Stimulated activated CD4-positive, alpha-beta T cell treated with anti-CD3 and anti-CD28 coated beads, TNF-alpha, amount 100 ng/mL, for 48 hours (primary cell): Measurements from ENCODE around the gene SPATA2L.
"Not testable (repeated sequence)": the region's sequence is repeated elsewhere in the genome, so short reads cannot be mapped to it uniquely, and the experiment has no call there.

Experiments
- DNase-seq, 3 donors: peaks; one replicate each; pipeline ENCODE4 v3.0.0-alpha.2; 2020; ENCODE audit warnings: low read depth in 3 of 3

SPATA2L gene

DNA sequence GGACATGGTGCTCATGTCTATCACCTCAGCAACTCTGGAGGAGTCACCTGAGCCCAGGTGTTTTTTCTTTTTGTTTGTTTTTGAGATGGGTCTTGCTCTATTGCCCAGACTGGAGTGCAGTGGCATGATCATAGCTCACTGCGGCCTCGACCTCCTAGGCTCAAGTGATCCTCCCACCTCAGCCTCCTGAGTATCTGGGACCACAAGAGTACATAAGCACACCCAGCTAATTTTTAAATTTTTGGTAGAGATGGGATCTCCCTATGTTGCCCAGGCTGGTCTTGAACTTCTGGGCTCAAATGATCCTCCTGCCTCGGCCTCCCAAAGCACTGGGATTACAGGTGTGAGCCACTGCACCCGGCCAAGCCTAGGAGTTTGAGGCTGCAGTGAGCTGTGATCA is 11.9 kb downstream of the SPATA2L start:
- not testable (repeated sequence) for DNase-seq

DNA sequence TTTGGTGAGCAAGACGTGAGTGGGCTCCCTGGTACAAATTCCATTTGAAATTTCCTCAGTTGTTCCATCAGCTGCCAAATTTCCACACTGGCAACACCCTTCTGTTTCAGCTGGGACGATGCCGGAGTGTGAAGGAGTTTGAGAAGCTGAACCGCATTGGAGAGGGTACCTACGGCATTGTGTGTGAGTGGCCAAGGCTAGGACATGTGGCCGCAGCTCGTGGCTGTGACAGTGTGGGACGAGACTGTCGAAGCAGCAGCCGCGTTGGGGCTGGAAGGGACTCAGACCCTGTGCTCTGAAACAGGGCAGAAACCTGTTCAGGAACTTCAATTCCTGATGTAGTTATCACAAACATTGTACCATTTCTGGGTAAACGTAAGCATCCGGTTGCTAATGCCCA is 12.4 kb downstream of the SPATA2L start:
- no peak for DNase-seq

DNA sequence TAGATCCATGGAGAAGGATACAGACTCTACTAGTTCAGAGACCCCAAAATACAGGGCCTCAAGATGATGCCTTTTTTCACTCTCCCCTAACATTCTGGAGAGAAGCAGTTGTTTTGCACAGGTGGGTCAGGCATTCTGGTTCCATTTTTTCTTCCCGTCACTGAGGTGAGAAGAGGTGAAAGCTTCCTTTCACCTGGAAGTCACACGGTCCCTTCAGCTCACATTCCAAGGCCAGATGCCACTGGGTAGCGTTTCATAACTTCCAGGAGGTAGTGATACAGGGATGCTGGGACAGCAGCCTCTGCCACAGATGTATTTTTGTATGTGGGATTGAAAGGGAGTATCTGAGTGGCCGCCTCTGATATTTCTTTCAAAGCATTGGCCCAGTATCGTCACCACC is 13.1 kb downstream of the SPATA2L start:
- DNase-seq: no peak

DNA sequence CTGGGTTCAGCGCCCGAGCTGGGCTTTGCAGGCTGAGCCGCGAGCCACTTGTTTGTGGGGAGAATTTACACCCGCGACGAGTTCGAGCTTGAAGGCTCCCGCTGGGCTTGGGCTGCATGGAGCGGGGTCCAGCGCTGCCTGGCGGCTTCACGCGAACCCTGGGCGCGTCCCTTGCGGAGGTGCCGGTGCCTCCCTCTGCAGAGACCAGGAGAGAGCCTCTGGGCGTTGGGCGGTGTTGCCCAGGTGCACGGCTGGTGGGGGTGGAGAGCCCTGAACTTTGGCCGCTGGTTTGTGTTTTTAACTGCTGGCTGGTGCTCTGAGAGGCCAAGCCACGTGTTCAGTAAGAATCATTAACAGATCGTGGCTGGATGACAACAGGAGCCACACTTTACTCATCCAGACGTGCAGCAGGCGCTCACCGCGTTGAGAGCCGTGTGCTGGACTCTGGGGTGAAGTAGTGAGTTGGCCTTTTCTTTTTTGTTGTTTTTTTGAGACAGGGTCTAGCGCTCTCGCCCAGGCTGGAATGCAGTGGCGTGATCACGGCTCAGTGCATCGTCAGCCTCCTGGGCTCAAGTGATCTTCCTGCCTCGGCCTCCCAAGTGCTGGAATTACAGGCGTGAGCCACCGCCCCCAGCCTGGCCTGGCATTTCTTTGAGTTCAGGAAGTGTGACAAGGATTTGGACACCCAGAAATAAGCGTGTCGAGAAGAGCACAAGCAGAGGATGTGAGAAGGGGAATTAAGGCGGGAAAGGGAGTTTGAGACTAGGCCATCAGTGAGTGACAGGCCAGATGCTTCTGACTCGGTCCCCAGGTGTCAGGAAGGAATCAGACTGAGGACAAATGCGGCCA is 14.2 kb downstream of the SPATA2L start:
- DNase-seq: no peak

DNA sequence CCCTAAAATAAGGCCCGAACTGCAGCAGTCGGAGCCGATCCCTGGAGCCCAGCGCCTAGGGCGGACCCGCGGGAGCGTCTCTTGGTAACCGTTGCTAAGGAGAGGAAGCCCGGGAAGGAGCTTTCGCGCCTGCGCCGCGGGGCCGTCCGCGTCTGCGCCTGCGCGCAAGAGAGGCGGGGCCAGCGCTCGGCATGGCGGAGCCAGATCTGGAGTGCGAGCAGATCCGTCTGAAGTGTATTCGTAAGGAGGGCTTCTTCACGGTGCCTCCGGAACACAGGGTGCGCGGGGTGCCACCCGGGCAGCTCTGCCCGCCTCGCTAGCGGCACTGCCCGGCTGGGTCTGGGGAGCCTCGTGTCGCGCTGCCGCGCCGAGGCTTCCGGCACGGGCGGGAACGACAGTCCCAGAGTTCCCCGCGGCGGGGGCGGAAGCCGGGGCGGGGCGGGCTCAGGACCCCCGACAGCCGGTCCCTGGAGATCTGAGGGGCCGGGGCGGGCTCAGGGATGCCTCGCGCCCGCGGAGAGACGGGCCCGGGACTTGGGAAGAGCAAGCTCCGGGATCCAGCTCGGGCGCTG is 14.9 kb downstream of the SPATA2L start, which contains the start of gene CDK10:
TSS of gene CDK10 (plus strand) at position 170 of the 572 bp plus-strand sequence. CDS start at position 192, 22 bp downstream.
- peak; percentile 77 to 80 (median 79) for DNase-seq

DNA sequence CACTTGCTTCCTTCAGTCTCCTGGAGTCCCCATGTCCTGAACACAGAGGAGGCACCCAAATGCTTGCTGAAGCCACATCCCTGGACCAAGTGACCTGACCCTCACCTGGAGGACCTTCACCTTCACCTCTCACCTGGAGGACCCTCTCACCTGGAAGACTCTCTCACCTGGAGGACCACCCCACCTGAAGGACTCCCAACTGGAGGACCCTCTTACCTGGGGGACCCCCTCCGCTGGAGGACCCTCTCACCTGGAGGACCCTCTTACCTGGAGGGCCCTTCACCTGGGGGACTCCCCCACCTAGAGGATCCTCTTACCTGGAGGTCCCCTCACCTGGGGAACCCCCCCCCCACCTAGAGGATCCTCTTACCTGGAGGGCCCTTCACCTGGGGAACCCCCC is 15.6 kb downstream of the SPATA2L start:
- no peak for DNase-seq

DNA sequence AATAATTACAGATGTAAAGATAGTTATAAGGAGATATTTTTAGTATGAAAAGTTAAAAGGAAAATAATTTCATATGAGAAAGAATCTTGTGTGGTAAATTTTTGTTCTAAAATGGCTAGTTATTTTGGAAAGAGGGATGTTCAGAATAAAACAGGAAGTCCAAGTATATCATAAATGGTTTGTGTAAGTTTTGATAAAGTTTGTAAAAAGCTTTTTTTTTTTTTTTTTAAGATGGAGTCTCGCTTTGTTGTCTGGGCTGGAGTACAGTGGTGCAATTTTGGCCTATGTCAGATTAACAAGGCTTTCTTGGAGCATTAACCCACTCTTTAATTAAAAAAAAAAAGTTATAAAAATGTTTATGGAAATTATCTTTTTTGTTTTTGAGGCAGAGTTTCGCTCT is 23.2 kb downstream of the SPATA2L start:
- no peak for DNase-seq

DNA sequence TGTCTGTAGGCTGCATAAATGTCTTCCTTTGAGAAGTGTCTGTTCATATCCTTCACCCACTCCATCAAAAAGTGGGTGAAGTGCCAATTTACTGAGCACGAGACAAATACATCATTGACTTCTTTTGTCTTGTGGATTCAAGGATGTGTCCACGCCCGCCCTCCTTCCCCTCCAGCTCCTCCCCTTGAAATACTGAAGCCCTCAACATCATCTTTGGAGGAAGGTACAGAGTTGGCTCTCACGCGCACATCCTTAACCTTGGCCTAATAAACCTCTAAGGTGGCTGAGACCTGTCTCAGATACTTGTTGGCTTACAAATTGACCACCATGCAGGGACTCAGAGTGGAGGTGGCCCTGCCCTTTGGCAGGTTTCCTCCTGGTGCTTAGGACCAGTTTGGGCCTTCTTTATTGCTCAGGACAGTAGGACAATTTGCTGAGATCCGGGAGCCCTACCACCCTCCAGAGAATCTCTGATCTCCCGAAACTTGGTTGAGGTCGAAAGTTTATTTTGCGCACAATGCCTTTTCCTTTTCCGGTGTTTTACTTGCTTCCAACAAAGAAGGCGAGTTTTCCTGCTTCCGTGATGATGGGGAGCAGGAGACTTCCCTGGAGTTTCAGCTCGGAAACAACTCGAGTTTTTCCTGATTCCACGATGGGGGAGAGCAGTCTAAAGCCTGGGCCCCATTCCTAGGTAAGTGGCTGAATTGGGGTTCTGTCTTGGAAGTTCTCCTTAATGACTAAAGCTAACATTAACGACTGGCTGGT is 29.1 kb downstream of the SPATA2L start:
- no peak for DNase-seq

DNA sequence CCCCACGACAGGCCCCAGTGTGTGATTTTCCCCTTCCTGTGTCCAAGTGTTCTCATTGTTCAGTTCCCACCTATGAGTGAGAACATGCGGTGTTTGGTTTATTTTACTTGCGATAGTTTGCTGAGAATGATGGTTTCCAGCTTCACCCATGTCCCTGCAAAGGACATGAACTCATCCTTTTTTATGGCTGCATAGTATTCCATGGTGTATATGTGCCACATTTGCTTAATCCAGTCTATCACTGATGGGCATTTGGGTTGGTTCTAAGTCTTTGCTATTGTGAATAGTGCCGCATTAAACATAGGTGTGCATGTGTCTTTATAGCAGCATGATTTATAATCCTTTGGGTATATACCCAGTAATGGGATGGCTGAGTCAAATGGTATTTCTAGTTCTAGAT is 29.9 kb downstream of the SPATA2L start:
- not testable (repeated sequence) for DNase-seq

DNA sequence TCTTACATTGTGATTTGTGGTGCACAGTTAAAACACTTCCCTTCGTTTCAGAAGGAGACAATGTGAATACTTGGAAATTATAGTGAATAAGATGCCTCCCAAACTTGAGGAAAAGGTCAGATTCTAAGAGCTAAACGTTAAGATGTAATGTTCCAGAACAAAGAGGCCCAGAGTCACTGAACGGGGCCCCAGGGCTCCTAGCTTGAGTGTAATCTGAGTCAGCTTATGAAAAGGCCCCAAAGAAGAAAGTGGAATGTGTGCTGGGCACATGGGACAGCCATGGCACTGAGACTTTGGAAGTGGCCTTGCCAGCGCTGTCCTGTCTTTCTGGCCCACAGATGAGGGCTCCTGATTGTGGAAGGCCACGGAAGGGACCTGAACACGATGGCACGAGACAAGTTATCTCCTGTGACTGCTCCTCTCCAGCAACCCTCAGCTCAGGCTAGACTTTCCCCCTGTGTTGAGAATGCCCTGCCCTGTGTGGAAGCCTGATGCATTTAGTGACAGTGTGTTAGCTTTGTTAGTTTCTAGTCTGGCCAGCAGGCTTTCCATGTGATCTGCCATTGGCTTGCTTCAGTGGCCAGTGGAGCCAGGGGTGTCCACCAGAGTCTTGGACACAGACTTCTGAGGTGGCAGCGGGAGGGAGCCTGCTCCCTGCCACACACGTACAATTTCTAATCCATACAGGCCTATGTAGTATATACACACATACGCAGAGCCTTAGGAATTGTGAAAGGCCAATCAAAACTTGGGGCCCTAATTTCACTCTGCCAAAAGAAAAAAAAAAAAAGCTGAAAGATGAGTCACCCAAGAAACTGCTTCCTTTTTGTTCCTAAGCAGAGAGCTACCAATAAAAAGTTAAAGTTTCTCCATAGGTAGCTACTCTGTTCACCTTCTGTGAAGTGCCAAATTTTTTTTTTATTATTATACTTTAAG is 30.7 kb downstream of the SPATA2L start:
- no peak for DNase-seq

DNA sequence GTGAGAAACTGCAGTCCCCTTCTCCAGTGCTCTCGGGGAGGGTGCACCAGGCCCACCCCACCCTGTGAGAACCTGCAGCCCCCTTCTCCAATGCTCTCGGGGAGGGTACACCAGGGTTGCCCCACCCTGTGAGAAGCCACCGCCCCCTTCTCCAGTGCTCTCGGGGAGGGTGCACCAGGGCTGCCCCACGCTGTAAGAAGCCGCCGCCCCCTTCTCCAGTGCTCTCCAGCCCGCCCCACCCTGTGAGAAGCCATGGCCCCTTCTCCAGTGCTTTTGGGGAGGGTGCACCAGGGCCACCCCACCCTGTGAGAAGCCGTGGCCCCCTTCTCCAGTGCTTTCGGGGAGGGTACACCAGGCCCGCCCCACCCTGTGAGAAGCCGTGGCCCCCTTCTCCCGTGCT is 31.8 kb downstream of the SPATA2L start:
- DNase-seq: no peak

DNA sequence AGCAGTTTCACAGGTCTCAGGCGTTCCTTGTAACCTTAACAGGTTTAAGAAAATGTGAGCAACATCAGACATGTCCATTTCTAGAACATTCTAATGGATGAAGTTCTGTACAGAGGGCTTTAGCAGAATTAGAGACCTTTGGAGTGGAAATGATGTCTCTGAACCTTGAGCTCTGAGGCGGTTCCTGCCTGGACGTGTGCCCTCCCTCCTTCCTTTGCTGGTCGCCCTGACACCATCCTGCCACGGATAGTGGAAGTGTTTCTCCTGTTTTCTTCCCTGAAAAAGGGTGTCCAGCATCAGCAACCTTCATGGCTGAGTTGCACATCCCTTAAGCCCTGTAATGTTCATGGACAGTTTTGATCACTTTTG is 32.7 kb downstream of the SPATA2L start:
- DNase-seq: no peak

DNA sequence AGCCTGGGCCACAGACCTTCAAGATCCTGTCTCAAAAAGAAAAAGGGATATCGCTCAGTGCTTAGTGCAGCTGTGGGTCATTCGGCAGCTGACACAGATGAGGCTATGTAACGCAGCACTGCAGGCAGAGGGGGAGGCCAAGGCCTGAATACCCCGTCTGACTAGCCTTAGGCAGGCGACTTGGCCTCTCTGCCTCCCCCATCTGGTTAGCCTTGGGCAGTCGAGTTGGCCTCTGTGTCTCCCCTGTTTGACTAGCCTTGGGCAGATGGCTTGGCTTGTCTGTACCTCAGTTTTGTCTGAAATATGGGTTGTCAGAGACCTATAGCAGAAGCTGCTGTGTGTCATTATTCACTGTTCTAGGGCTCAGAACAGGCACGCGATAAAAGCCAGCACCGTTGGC is 33.9 kb downstream of the SPATA2L start:
- DNase-seq: no peak

DNA sequence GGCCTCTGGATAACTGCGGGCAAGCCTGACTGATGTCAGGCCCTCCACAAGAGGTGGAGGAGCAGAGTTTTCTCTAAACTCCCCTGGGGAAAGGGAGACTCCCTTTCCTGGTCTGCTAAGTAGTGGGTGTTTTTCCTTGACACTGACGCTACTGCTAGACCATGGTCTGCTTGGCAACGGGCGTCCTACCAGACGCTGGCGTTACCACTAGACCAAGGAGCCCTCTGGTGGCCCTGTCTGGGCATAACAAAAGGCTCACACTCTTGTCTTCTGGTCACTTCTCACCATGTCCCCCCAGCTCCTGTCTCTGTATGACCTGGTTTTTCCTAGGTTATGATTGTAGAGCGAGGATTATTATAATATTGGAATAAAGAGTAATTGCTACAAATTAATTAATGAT is 34.5 kb downstream of the SPATA2L start:
- not testable (repeated sequence) for DNase-seq

DNA sequence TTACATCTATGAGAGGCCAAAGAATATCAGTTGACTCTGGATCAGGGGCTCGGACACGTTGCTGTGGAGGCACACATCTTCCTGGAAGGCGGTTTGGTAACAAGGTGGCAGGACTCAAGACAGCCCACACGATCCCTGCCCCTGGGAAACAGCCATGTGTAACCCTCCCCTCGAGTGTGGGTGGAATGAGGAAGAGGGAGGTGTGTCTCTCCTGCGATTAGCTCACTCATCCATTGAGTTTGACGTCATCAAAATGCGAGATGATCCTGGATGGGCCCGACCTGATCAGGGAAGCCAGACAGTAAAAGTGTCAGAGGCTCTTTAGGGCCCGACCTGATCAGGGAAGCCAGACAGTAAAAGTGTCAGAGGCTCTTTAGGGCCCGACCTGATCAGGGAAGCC is 37.3 kb downstream of the SPATA2L start:
- not testable (repeated sequence) for DNase-seq

DNA sequence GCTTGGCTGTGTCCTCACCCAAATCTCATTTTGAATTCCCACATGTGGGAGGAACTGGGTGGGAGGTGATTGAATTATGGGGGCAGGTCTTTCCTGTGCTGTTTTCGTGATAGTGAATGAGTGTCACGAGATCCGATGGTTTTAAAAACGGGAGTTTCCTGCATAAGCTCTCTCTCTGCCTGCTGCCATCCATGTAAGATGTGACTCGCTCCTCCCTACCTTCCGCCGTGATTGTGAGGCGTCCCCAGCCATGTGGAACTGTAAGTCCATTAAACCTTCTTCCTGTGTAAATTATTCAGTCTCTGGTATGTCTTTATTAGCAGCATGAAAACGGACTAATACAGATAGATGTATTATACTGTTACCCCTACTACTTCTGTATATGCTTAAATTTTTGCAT is 40.3 kb downstream of the SPATA2L start:
- no peak for DNase-seq

DNA sequence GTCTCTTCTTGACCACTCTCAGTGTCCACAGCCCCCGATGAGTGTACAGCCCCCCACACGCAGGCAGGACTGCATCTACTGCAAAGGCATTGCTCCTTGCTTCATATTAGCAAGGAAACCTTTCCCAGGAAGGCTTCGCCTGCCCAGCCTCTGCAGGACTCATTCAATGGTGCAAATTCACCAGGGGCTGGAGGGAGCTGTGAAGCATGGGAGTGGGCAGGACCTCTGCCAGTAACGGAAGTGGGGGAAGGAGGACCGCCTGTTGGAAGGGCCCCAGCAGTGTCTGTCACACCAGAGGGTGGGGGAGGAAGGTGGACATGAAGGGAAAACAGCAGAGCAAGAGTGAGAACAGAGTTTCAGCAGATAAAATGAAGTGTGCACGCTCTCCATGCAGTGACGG is 41.4 kb downstream of the SPATA2L start:
- no peak for DNase-seq

DNA sequence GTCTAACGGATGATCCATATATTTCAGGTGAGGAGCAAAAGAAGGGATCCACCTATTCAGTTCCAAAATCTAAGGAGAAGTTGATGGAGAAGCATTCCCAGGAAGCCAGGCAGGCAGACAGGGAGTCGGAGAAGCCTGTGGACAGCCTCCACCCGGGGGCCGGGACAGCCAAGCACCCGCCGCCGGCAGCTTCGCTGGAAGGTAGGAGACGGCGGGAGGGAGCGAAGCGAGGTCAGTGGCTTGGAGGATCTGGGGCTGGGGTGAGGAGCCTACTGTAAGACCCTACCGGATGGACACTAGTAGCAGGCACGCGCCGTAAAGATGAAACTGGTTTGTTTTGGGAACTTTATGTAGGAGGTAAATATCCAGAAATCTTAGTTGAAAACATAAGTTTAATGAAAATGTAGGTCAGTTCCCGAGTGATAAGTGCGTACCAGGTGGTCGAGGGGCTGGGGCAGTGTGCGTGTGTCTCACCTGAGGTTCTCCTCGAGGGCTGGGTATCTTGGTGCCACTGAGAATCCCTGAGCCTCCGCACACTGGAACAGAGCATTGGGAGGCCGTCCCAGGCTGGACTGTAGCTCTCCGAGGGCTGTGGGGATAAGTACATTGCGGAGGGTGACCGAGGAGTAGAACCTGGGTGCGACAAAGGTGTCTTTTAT is 43.2 kb downstream of the SPATA2L start:
- DNase-seq: no peak

DNA sequence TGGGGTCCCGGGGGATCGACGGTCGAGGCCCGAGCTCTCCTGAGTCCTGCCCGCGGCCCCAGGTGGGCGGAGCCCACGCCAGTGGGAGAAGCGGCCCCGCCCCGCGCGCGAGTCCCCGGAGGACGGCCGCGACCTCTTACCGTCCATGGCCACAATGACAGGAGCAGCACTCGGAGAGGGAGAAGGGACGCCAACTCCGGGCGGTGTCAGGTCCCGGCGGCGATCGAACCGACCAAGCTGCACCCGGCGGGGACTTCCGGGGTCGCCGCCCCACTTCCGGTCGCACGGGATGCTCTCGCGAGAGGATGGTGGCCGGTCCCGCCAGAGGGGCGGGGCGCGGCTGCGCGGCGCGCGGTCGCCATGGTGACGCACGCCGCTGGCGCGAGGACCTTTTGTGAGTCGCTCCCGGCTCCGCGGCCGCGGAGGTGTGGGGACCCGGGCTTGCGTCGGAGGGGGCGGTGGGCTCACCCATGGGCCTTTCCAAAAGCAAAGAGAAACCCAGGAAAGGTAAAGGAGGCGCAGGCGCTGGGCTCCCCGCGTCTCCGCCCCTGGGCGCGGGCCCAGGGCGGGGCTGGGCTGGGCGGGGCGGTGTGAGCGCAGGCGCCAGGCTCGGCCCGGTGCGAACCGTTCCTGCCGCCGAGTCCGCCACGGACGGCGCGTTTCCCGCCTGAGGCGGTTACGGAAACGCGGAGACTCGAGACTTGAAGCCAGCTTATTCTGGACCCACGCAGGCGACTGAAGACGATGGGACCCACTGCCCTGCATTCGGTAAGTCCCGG is 43.9 kb downstream of the SPATA2L start, which contains the start of the genes CHMP1A and SPATA33:
TSS of gene CHMP1A (minus strand) at position 267 of the 779 bp plus-strand sequence. CDS start at position 147, 120 bp downstream.
TSS of gene SPATA33 (plus strand) at position 395 of the 779 bp plus-strand sequence. CDS start at position 471, 76 bp downstream.
- DNase-seq: peak; percentile 85 to 92 (median 88)
